K562 (cell line): ENCODE measurements around the gene TRIM51. TPM values are rescaled to one million over a fixed set of nuclear protein-coding genes. Genes with fewer than 3 reads are reported as not detected.

Source experiments
- ATAC-seq: fragments of 200-7000 bp; cut with Tn5 transposase; 3 replicates; pipeline ENCODE4 v1.9.1; 2020; ENCODE audit warnings: moderate library complexity
- BruUV-seq: library from RNA; stranded (reverse); fragments of 400-500 nt; replicated peaks from 2 replicates; lab custom pipeline; 2021; lab: Mats Ljungman, UMichigan
- CTCF ChIA-PET: fragments of 300-600 bp; formaldehyde crosslinking; extraction: SDS; loops from one replicate; lab custom pipeline; 2021; ENCODE audit warnings: low intra/inter-chr PET ratio; lab: Yijun Ruan, JAX
- POLR2A ChIA-PET: fragments of 300-600, 350-650 bp; sonication (Branson Sonifier 250); formaldehyde crosslinking; extraction: SDS; loops from one replicate; lab custom pipeline; 2021; ENCODE audit warnings: antibody characterized with exemption, inconsistent platforms; lab: Yijun Ruan, JAX
- DNase-seq, 4 experiments: peaks; one replicate each; pipeline versions ENCODE4 v3.0.0 to v3.0.0-alpha.2; 2011 to 2018; ENCODE audit warnings: low spot score in 3 of 4, mixed read lengths in 3 of 4; ENCODE audit errors: extremely low read depth in 1 of 4
- FAIRE-seq: peaks from 2 replicates; lab custom pipeline; 2011; peaks lifted over from hg19 to GRCh38; lab: Jason Lieb, UNC
- H2AFZ ChIP-seq: 2 replicates; pipeline ENCODE4 v1.6.0; 2011; ENCODE audit warnings: low read depth, low read length, control low read depth, inconsistent platforms
- H3K27ac ChIP-seq: fragments of 200-600 bp; 3 replicates; pipeline ENCODE4 v1.8.0; 2011; ENCODE audit warnings: low read depth, mild to moderate bottlenecking, control low read depth, inconsistent platforms, low read length, moderate library complexity, mixed read lengths; ENCODE audit errors: extremely low read depth
- H3K27me3 ChIP-seq, 2 experiments: fragments of 300-600 bp in 1 of 2; 2 replicates in 1 of 2; 3 replicates in 1 of 2; pipeline versions ENCODE4 v1.6.0 to v1.8.0; 2011; ENCODE audit warnings: inconsistent platforms in 2 of 2, low read length in 2 of 2, mild to moderate bottlenecking in 1 of 2, mixed read lengths in 1 of 2, moderate library complexity in 1 of 2; ENCODE audit not compliant: control insufficient read depth in 2 of 2, insufficient read depth in 2 of 2
- H3K36me3 ChIP-seq: fragments of 300-600 bp; 3 replicates; pipeline ENCODE4 v1.8.0; 2011; ENCODE audit warnings: mild to moderate bottlenecking, low read length, inconsistent platforms; ENCODE audit not compliant: control insufficient read depth, insufficient read depth
- H3K4me1 ChIP-seq, 2 experiments: fragments of 200-600 bp in 1 of 2; replicated peaks in 1 of 2; 2 replicates in 1 of 2; 3 replicates in 1 of 2; pipeline versions ENCODE4 v1.5.1 to v1.8.0; 2011; ENCODE audit warnings: inconsistent platforms in 2 of 2, low read length in 2 of 2, mild to moderate bottlenecking in 1 of 2, mixed read lengths in 1 of 2, moderate library complexity in 1 of 2; ENCODE audit not compliant: control insufficient read depth in 2 of 2, insufficient read depth in 2 of 2
- H3K4me2 ChIP-seq: 2 replicates; pipeline ENCODE4 v1.6.1; 2011; ENCODE audit warnings: low read length, control low read depth, inconsistent platforms, mixed read lengths; ENCODE audit not compliant: insufficient read depth
- H3K4me3 ChIP-seq: fragments of 200-600 bp; sonication (generic), shearing (Covaris generic); 2 replicates; pipeline ENCODE4 v1.5.1; 2016; ENCODE audit warnings: control low read depth, inconsistent platforms
- H3K79me2 ChIP-seq: fragments of 200-600 bp; 3 replicates; pipeline ENCODE4 v1.8.0; 2011; ENCODE audit warnings: low read length, inconsistent platforms; ENCODE audit not compliant: control insufficient read depth, insufficient read depth
- H3K9ac ChIP-seq, 2 experiments: 2 replicates each; pipeline versions ENCODE4 v1.6.0 to v1.6.1; 2011; ENCODE audit warnings: low read depth in 2 of 2, low read length in 2 of 2, control low read depth in 1 of 2, inconsistent platforms in 1 of 2, mild to moderate bottlenecking in 1 of 2, mixed read lengths in 1 of 2; ENCODE audit not compliant: insufficient read depth in 1 of 2
- H3K9me1 ChIP-seq: one replicate; pipeline ENCODE4 v1.6.0; 2011; ENCODE audit warnings: inconsistent platforms, mild to moderate bottlenecking, low read length, moderate library complexity; ENCODE audit not compliant: control insufficient read depth, insufficient read depth
- H3K9me3 ChIP-seq: replicated peaks from 2 replicates; pipeline ENCODE4 v1.5.1; 2011; ENCODE audit warnings: low read depth, low read length, inconsistent platforms; ENCODE audit not compliant: control insufficient read depth, insufficient read depth
- H4K20me1 ChIP-seq: replicated peaks from 2 replicates; pipeline ENCODE4 v1.6.1; 2011; ENCODE audit warnings: low read length, inconsistent platforms, mixed read lengths; ENCODE audit not compliant: control insufficient read depth, insufficient read depth
- CBX8 ChIP-seq: fragments of 200-600 bp; sonication (generic); IDR thresholded peaks from 2 replicates; pipeline ENCODE4 v1.6.1; 2012; ENCODE audit warnings: borderline replicate concordance, mixed run types, low read depth, mild to moderate bottlenecking, moderate library complexity, mixed read lengths, low read length, control low read depth, inconsistent platforms; ENCODE audit not compliant: poor library complexity, severe bottlenecking; ENCODE audit errors: extremely low read depth
- HEY1 ChIP-seq: fragments of 250-450 bp; sonication (Bioruptor Pico); IDR thresholded peaks from 2 replicates; pipeline ENCODE4 v1.5.0; 2020; ENCODE audit warnings: mild to moderate bottlenecking, moderate library complexity, borderline replicate concordance
- KLF10 ChIP-seq: fragments of 250-450 bp; sonication (Bioruptor Pico); IDR thresholded peaks from 2 replicates; pipeline ENCODE4 v1.6.1; 2021; ENCODE audit warnings: matching md5 sums
- SRF ChIP-seq, 2 experiments: fragments of 250-450, 450-650 bp in 1 of 2; sonication (Bioruptor Pico) in 1 of 2; sonication (generic) in 1 of 2; formaldehyde crosslinking; IDR thresholded peaks; 2 replicates each; pipeline versions ENCODE4 v1.5.0 to v1.5.1; 2020 to 2022; ENCODE audit warnings: mild to moderate bottlenecking in 1 of 2, missing genetic modification reagents in 1 of 2
- UBTF ChIP-seq, 2 experiments: IDR thresholded peaks; 2 replicates each; pipeline ENCODE4 v1.6.1; 2012; ENCODE audit warnings: improper control_type of control experiment in 2 of 2, low read depth in 2 of 2, low read length in 2 of 2, borderline replicate concordance in 1 of 2
- ZFP36 ChIP-seq: fragments of 150-350 bp; IDR thresholded peaks from 2 replicates; pipeline ENCODE4 v1.6.1; 2018; ENCODE audit warnings: low read length, low read depth; ENCODE audit not compliant: partially characterized antibody
- ZNF184 ChIP-seq: sonication (generic); formaldehyde crosslinking; IDR thresholded peaks from 2 replicates; pipeline ENCODE4 v1.5.0; 2020; ENCODE audit warnings: missing genetic modification reagents
- ZNF639 ChIP-seq, 2 experiments: fragments of 200-800 bp in 1 of 2; sonication (Bioruptor generic) in 1 of 2; sonication (generic) in 1 of 2; formaldehyde crosslinking in 1 of 2; IDR thresholded peaks in 1 of 2; conservative IDR thresholded peaks in 1 of 2; 2 replicates each; pipeline versions ENCODE4 v1.5.0 to v1.6.1; 2016 to 2020; ENCODE audit warnings: missing compliant biosample characterization in 1 of 2, missing genetic modification characterization in 1 of 2, missing genetic modification reagents in 1 of 2
- WGBS: fragments of 100-300 bp; shearing (Covaris generic); methylation state at CpG from one replicate; pipeline ENCODE4 v1.1.6; 2016; ENCODE audit warnings: low coverage, mixed read lengths; ENCODE audit not compliant: insufficient coverage; ENCODE audit errors: missing lambda C conversion rate; 5-methylcytosine and 5-hydroxymethylcytosine counted together
- in situ Hi-C: fragments of 300-500 bp; cut with MboI; formaldehyde crosslinking; loops from 4 replicates; pipeline ENCODE4 v1.15.0; 2018; ENCODE audit warnings: inconsistent platforms, mixed read lengths
- intact Hi-C: fragments of 100-400 bp; cut with micrococcal nuclease; formaldehyde crosslinking; loops from 2 replicates; pipeline ENCODE4 v1.14.2; 2022
- polyA plus RNA-seq, 8 experiments: library from polyadenylated mRNA; depleted of rRNA in 4 of 8; stranded (reverse) in 5 of 8; unstranded in 3 of 8; fragments of >200 nt; fragmentation: Nextera tagmentation in 2 of 8; fragmentation: Illumina TruSeq in 1 of 8; extraction: Ambion mirVana in 2 of 8; extraction: Trizol in 1 of 8; gene quantifications; 2 replicates each; pipeline versions ENCODE4 v1.2.1 to v1.2.3, GENCODE V29; 2011 to 2014; ENCODE audit warnings: inconsistent platforms in 1 of 8, missing spikeins in 1 of 8
- total RNA-seq, 7 experiments: library from RNA; depleted of rRNA in 6 of 7; stranded (reverse); fragments of >200 nt in 6 of 7; fragmentation: Illumina TruSeq in 2 of 7; extraction: Trizol in 2 of 7; gene quantifications; 2 replicates each; pipeline versions ENCODE4 v1.2.1 to v1.2.3, GENCODE V29; 2011 to 2021; ENCODE audit warnings: low replicate concordance in 1 of 7
- TF ChIP-seq, protein P1 (sequence below), 2 experiments: fragments of 450-650 bp in 1 of 2; IDR thresholded peaks; 2 replicates each; pipeline ENCODE4 v1.6.1; 2011 to 2017; ENCODE audit warnings: low read depth in 2 of 2, antibody characterized with exemption in 1 of 2, borderline replicate concordance in 1 of 2, low read length in 1 of 2, mild to moderate bottlenecking in 1 of 2, mixed read lengths in 1 of 2; ENCODE audit not compliant: control insufficient read depth in 1 of 2

TRIM51 gene
- total and polyA plus RNA-seq, 9 of the 15 experiments (the other 6 are each of a cell fraction or from before 2014, with no cell fraction given) = not detected

- WGBS = 0% methylated on average over 3 of the region's 3 CpGs
- no peaks in the 10 kb centered on the region for H3K36me3 ChIP-seq
- FAIRE-seq = no peak
- no peak within 1 kb of the TSS for H2AFZ ChIP-seq
- H3K79me2 ChIP-seq = no peaks in the 10 kb centered on the region
- no peaks in the 10 kb centered on the region for H3K4me1 ChIP-seq
- POLR2A ChIA-PET = no interaction called here
- no peaks in the 10 kb centered on the region for H3K9me1 ChIP-seq
- no peak within 1 kb of the TSS for H3K4me3 ChIP-seq
- H3K27ac ChIP-seq = no peak within 1 kb of the TSS
- no peak within 1 kb of the TSS for H3K9ac ChIP-seq
- H4K20me1 ChIP-seq = no peaks in the 10 kb centered on the region
- CTCF ChIA-PET = no interaction called here
- ATAC-seq = no peak
- no peaks in the 10 kb centered on the region for H3K27me3 ChIP-seq
- intact Hi-C loops = no loop called here
- no TSS peak for BruUV-seq
- no peak within 1 kb of the TSS for H3K4me2 ChIP-seq
- DNase-seq = no peak
- H3K9me3 ChIP-seq = no peaks in the 10 kb centered on the region
- in situ Hi-C loops = no loop called here
- TF ChIP-seq ZFP36 = no peak
- no peak for TF ChIP-seq CBX8
- TF ChIP-seq ZNF639 (CRISPR knock-in tag; conservative IDR thresholded peaks at IDR 0.05 in 1 of 2, IDR thresholded peaks at IDR 0.05 in 1 of 2) = no peak
- no peak for TF ChIP-seq ZNF184
- TF ChIP-seq HEY1 (CRISPR knock-in tag) = no peak
- no peak for TF ChIP-seq UBTF (IDR thresholded peaks at IDR 0.05; ENCODE audit: borderline replicate concordance in 1 of 2, low read depth in 2 of 2, low read length in 2 of 2)
- TF ChIP-seq, protein P1, sequence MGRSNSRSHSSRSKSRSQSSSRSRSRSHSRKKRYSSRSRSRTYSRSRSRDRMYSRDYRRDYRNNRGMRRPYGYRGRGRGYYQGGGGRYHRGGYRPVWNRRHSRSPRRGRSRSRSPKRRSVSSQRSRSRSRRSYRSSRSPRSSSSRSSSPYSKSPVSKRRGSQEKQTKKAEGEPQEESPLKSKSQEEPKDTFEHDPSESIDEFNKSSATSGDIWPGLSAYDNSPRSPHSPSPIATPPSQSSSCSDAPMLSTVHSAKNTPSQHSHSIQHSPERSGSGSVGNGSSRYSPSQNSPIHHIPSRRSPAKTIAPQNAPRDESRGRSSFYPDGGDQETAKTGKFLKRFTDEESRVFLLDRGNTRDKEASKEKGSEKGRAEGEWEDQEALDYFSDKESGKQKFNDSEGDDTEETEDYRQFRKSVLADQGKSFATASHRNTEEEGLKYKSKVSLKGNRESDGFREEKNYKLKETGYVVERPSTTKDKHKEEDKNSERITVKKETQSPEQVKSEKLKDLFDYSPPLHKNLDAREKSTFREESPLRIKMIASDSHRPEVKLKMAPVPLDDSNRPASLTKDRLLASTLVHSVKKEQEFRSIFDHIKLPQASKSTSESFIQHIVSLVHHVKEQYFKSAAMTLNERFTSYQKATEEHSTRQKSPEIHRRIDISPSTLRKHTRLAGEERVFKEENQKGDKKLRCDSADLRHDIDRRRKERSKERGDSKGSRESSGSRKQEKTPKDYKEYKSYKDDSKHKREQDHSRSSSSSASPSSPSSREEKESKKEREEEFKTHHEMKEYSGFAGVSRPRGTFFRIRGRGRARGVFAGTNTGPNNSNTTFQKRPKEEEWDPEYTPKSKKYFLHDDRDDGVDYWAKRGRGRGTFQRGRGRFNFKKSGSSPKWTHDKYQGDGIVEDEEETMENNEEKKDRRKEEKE (IDR thresholded peaks at IDR 0.05; ENCODE audit: borderline replicate concordance in 1 of 2, control insufficient read depth in 1 of 2, low read depth in 2 of 2, low read length in 1 of 2) = no peak
- no peak for TF ChIP-seq SRF (CRISPR knock-in tag; IDR thresholded peaks at IDR 0.05)
- no peak for TF ChIP-seq KLF10 (CRISPR knock-in tag)
Measured at GRCh38 chr11:55838452-55838851, 44.6 kb upstream of the TRIM51 start, which contains the start of gene OR5D16. TSS of gene OR5D16 (plus strand) at chr11:55838752. CDS start at chr11:55838752, 0 bp downstream.
